ENCODE data around the gene GALNT12. TPM values are rescaled to one million over a fixed set of nuclear protein-coding genes. Genes with fewer than 3 reads are reported as not detected.

The GALNT12 gene
- total RNA-seq, 1 experiment from 2014 or later: 14.8 TPM

DNA sequence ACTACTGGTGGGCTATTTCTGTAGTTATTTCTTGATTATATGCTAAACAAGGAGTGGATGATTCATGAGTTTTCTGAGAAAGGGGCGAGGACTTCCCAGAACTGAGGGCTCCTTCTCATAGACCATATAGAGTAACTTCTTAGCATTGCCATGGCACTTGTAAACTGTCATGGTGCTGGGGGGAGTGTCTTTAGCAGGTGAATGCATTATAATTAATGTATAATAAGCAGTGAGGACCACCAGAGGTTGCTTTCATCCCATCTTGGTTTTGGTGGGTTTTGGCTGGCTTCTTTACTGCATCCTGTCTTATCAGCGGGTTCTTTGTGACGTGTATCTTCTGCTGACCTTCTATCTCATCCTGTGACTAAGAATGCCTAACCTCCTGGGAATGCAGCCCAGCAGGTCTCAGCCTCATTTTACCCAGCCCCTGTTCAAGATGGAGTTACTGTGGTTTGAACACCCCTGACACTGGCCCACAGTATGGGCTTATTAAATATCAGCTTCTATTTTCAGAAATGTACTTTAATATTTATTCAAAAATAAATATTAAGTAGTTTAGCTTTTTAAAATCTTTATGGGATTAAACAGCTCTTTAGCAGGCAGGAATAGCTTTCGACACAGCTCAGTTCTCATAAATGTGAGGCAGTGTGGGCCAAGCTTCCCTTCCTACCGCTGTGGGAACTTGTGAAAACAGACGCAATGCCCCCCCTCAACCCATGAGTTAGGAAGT is 44.4 kb downstream of the GALNT12 start:
- ATAC-seq (no peak), DNase-seq (peak; percentile 23)
- no peaks in the 10 kb centered on the region for H4K20me1 ChIP-seq (ENCODE audit: low read length)
- no peaks in the 10 kb centered on the region for H3K9me3 ChIP-seq (ENCODE audit: low read length)
- CTCF ChIA-PET: no interaction called here
- H3K27me3 ChIP-seq (ENCODE audit: low read length): no peaks in the 10 kb centered on the region
- no peaks in the 10 kb centered on the region for H3K9me2 ChIP-seq (replicated peaks; ENCODE audit: low read length)
- peaks cover 26% of the 10 kb centered on the region for H3K4me1 ChIP-seq (ENCODE audit: insufficient read depth, low read length)
- H3K27ac ChIP-seq (ENCODE audit: low read length): peak overlapping the region; percentile 65
- no peaks in the 10 kb centered on the region for H3K79me2 ChIP-seq (ENCODE audit: low read length)
- H3K4me2 ChIP-seq (ENCODE audit: low read length): no peak overlapping the region
- TF ChIP-seq EZH2phosphoT487 (IDR thresholded peaks at IDR 0.05; ENCODE audit: borderline replicate concordance, low read length) (no peak), EZH2 (IDR thresholded peaks at IDR 0.05; ENCODE audit: low read length, unreplicated experiment) (no peak)
- TF ChIP-seq, protein P1, sequence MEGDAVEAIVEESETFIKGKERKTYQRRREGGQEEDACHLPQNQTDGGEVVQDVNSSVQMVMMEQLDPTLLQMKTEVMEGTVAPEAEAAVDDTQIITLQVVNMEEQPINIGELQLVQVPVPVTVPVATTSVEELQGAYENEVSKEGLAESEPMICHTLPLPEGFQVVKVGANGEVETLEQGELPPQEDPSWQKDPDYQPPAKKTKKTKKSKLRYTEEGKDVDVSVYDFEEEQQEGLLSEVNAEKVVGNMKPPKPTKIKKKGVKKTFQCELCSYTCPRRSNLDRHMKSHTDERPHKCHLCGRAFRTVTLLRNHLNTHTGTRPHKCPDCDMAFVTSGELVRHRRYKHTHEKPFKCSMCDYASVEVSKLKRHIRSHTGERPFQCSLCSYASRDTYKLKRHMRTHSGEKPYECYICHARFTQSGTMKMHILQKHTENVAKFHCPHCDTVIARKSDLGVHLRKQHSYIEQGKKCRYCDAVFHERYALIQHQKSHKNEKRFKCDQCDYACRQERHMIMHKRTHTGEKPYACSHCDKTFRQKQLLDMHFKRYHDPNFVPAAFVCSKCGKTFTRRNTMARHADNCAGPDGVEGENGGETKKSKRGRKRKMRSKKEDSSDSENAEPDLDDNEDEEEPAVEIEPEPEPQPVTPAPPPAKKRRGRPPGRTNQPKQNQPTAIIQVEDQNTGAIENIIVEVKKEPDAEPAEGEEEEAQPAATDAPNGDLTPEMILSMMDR (conservative IDR thresholded peaks at IDR 0.05; ENCODE audit: low read depth, low read length): no peak
- POLR2A ChIA-PET (ENCODE audit: unreplicated experiment): no interaction called here
- H3F3A ChIP-seq (ENCODE audit: low read length, unreplicated experiment): no peaks in the 10 kb centered on the region
- H3K36me3 ChIP-seq (ENCODE audit: low read depth, low read length): no peaks in the 10 kb centered on the region
- BruUV-seq (replicated peaks): no TSS peak
- no peak overlapping the region for H3K4me3 ChIP-seq (ENCODE audit: low read length)
- H3K9ac ChIP-seq (ENCODE audit: low read length): peak overlapping the region; percentile 27; the same call in 1 of the 2 replicates
- H2AFZ ChIP-seq (ENCODE audit: low read length): no peak overlapping the region
- intact Hi-C loops (cut with micrococcal nuclease): no loop called here

DNA sequence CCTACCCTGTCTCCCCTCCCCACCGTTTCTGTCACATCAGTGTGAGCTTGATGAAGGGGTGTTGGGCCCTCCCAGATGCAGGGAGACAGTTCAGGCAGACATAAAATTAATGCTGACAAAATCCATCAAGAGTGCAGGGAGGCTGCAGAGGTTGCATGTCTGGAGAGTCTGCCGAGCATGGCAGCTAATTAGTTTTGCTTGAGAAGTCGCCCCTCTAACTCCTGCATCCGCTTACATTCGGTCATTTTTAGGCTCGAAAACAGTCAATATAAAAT is 44.9 kb downstream of the GALNT12 start:
- H3K79me2 ChIP-seq (ENCODE audit: low read length): no peaks in the 10 kb centered on the region
- POLR2A ChIA-PET (ENCODE audit: unreplicated experiment): no interaction called here
- no peaks in the 10 kb centered on the region for H3K27me3 ChIP-seq (ENCODE audit: low read length)
- no peaks in the 10 kb centered on the region for H3K9me2 ChIP-seq (replicated peaks; ENCODE audit: low read length)
- no peaks in the 10 kb centered on the region for H3F3A ChIP-seq (ENCODE audit: low read length, unreplicated experiment)
- TF ChIP-seq EZH2phosphoT487 (IDR thresholded peaks at IDR 0.05; ENCODE audit: borderline replicate concordance, low read length) (no peak), EZH2 (IDR thresholded peaks at IDR 0.05; ENCODE audit: low read length, unreplicated experiment) (no peak)
- TF ChIP-seq, protein P1 (conservative IDR thresholded peaks at IDR 0.05; ENCODE audit: low read depth, low read length): no peak
- BruUV-seq (replicated peaks): no TSS peak
- CTCF ChIA-PET: no interaction called here
- H2AFZ ChIP-seq (ENCODE audit: low read length): no peak overlapping the region
- no peak overlapping the region for H3K4me2 ChIP-seq (ENCODE audit: low read length)
- H3K4me1 ChIP-seq (ENCODE audit: insufficient read depth, low read length): peaks cover 26% of the 10 kb centered on the region
- H3K36me3 ChIP-seq (ENCODE audit: low read depth, low read length): no peaks in the 10 kb centered on the region
- DNase-seq (no peak), ATAC-seq (no peak)
- H3K9ac ChIP-seq (ENCODE audit: low read length): peak overlapping the region; percentile 27; the same call in 1 of the 2 replicates
- H3K9me3 ChIP-seq (ENCODE audit: low read length): no peaks in the 10 kb centered on the region
- intact Hi-C loops (cut with micrococcal nuclease): no loop called here
- peak overlapping the region; percentile 59 for H3K27ac ChIP-seq (ENCODE audit: low read length)
- no peaks in the 10 kb centered on the region for H4K20me1 ChIP-seq (ENCODE audit: low read length)
- no peak overlapping the region for H3K4me3 ChIP-seq (ENCODE audit: low read length)

DNA sequence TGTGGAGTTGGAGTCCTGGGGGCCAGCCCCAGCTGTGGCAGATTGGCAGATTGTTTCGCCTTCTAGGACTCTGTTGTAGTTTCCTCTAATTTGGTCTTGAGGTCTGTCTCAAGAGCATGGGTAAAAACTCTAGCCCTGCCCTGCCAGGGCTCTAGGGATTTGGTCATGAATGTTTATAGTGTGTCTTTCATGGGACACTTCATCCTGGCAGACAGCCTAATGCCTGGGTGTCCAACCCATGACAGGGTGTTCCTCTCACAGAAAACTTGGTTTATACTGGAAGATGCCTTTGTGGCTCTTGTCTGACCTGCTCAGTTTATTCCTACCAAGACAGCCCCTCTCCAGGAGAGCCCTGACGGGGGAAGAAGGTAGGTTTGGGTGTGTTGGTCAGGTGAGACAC is 45.5 kb downstream of the GALNT12 start:
- Histone ChIP-seq H3K4me1 (ENCODE audit: insufficient read depth, low read length) (peaks cover 24% of the 10 kb centered on the region), H3K79me2 (ENCODE audit: low read length) (no peaks in the 10 kb centered on the region), H3K9ac (ENCODE audit: low read length) (no peak overlapping the region), H3K4me3 (ENCODE audit: low read length) (no peak overlapping the region), H3K4me2 (ENCODE audit: low read length) (no peak overlapping the region), H3K27ac (ENCODE audit: low read length) (peak overlapping the region; percentile 59; the same call in 1 of the 2 replicates), H3K9me2 (replicated peaks; ENCODE audit: low read length) (no peaks in the 10 kb centered on the region), H3F3A (ENCODE audit: low read length, unreplicated experiment) (no peaks in the 10 kb centered on the region), H3K36me3 (ENCODE audit: low read depth, low read length) (no peaks in the 10 kb centered on the region), H3K9me3 (ENCODE audit: low read length) (no peaks in the 10 kb centered on the region), H3K27me3 (ENCODE audit: low read length) (no peaks in the 10 kb centered on the region), H4K20me1 (ENCODE audit: low read length) (no peaks in the 10 kb centered on the region), H2AFZ (ENCODE audit: low read length) (no peak overlapping the region)
- ATAC-seq (no peak), DNase-seq (peak; percentile 5)
- TF ChIP-seq EZH2phosphoT487 (IDR thresholded peaks at IDR 0.05; ENCODE audit: borderline replicate concordance, low read length): no peak
- TF ChIP-seq, protein P1 (conservative IDR thresholded peaks at IDR 0.05; ENCODE audit: low read depth, low read length): no peak
- TF ChIP-seq EZH2 (IDR thresholded peaks at IDR 0.05; ENCODE audit: low read length, unreplicated experiment): no peak
- CTCF ChIA-PET: no interaction called here
- BruUV-seq (replicated peaks): no TSS peak
- intact Hi-C loops (cut with micrococcal nuclease): no loop called here
- POLR2A ChIA-PET (ENCODE audit: unreplicated experiment): no interaction called here
